ENCODE data around the gene INSC. TPM values are rescaled to one million over a fixed set of nuclear protein-coding genes. Genes with fewer than 3 reads are reported as not detected.

The INSC gene
- total and polyA plus RNA-seq, 7 donors = 1.4 to 5.4 (median 2.9) TPM

DNA sequence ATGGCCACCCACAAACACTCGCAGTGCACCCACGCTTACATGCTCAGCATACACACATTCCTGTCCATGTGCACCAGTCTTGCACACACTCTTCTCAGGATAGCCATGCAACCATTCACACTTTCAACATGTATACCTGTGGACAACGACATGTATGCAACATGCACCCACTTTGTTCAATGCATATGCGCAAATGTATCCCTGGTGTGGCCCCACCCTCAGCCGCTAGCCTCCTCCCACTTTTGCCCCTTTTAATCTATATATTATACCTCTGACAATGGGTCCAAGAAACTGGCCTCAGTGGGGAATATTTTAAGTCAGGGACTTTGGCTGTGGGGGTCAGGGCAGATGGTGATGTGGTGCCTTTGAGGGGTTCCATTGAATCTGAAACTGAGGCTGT lies 963 bp downstream of the INSC start:
- Histone ChIP-seq H3K9me3 (no peaks in the 10 kb centered on the region), H3K27me3 (peaks cover 0 to 23% (median 12%) of the 10 kb centered on the region in 3 donors), H3K27ac (peak overlapping the region in 2 of 4 donors; percentile 35 to 40), H3K4me1 (peaks cover 0 to 9% (median 7%) of the 10 kb centered on the region in 4 donors), H3K4me3 (peak overlapping the region in 3 of 4 donors; percentile 25 to 41 (median 37)), H3K36me3 (no peaks in the 10 kb centered on the region)
- no peak for DNase-seq
- TF ChIP-seq POLR2A (IDR thresholded peaks at IDR 0.05) (no peak), POLR2AphosphoS5 (IDR thresholded peaks at IDR 0.05) (no peak), EP300 (IDR thresholded peaks at IDR 0.05) (no peak)
- TF ChIP-seq, protein P1, sequence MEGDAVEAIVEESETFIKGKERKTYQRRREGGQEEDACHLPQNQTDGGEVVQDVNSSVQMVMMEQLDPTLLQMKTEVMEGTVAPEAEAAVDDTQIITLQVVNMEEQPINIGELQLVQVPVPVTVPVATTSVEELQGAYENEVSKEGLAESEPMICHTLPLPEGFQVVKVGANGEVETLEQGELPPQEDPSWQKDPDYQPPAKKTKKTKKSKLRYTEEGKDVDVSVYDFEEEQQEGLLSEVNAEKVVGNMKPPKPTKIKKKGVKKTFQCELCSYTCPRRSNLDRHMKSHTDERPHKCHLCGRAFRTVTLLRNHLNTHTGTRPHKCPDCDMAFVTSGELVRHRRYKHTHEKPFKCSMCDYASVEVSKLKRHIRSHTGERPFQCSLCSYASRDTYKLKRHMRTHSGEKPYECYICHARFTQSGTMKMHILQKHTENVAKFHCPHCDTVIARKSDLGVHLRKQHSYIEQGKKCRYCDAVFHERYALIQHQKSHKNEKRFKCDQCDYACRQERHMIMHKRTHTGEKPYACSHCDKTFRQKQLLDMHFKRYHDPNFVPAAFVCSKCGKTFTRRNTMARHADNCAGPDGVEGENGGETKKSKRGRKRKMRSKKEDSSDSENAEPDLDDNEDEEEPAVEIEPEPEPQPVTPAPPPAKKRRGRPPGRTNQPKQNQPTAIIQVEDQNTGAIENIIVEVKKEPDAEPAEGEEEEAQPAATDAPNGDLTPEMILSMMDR (IDR thresholded peaks at IDR 0.05) = no peak
- intact Hi-C loops (cut with DNase I) = no loop called here
- 89 to 92% methylated on average over 5 of the region's 5 CpGs for WGBS, 2 donors

DNA sequence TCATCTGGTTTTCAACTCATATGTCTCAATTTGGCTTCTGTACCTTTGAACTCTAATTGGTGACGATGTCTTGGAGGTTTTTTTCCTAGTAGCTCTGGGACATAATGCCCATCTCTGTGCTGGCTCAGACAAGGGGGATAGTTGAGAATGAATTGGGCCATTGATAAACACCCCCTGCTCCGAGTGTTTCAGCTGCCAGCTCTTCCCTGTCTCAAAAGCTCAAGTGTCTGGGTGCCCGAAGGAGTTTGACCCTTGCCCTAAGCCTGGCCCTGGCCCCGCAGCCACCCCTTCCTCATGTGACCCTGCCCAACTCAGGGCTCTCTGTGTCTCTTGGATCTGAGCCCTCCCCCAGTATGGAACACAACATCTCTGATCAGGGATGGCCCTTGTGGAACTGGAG lies 3.0 kb downstream of the INSC start:
- H3K4me3 ChIP-seq = no peak overlapping the region
- peaks cover 0 to 23% (median 12%) of the 10 kb centered on the region in 3 donors for H3K27me3 ChIP-seq
- TF ChIP-seq POLR2AphosphoS5 (IDR thresholded peaks at IDR 0.05) (no peak), POLR2A (IDR thresholded peaks at IDR 0.05) (no peak), EP300 (IDR thresholded peaks at IDR 0.05) (no peak)
- TF ChIP-seq, protein P1 (IDR thresholded peaks at IDR 0.05) = no peak
- intact Hi-C loops (cut with DNase I) = no loop called here
- DNase-seq = no peak
- peaks cover 0 to 9% (median 7%) of the 10 kb centered on the region in 4 donors for H3K4me1 ChIP-seq
- no peaks in the 10 kb centered on the region for H3K36me3 ChIP-seq
- H3K27ac ChIP-seq = peak overlapping the region in 3 of 4 donors; percentile 6 to 33 (median 28)
- WGBS, 2 donors = 75 to 86% methylated on average over 4 of the region's 4 CpGs
- no peaks in the 10 kb centered on the region for H3K9me3 ChIP-seq

DNA sequence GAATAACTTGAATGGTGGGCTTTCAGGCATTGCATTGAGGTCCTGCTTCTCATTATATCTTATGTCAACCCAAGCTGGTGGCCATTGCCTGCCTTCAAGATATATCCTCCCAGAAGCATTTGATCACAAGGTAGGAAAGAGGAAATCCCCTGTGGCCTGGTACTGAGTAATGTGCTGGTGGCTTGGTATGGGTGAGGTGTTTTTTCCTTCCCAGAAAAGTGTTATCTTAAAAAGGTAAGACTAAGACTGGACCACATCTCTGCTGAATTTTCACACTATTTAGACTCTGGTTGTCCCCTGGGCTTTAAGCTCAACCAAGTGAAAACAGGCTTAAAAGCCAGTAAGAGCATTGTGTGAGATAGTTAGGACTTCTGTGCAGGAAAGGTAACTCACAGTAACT lies 3.7 kb downstream of the INSC start:
- intact Hi-C loops (cut with DNase I) = no loop called here
- H3K36me3 ChIP-seq = no peaks in the 10 kb centered on the region
- TF ChIP-seq POLR2AphosphoS5 (IDR thresholded peaks at IDR 0.05) (no peak), POLR2A (IDR thresholded peaks at IDR 0.05) (no peak), EP300 (IDR thresholded peaks at IDR 0.05) (no peak)
- TF ChIP-seq, protein P1 (IDR thresholded peaks at IDR 0.05) = no peak
- no peak for DNase-seq
- H3K4me1 ChIP-seq = peaks cover 0 to 9% (median 7%) of the 10 kb centered on the region in 4 donors
- H3K9me3 ChIP-seq = no peaks in the 10 kb centered on the region
- peak overlapping the region in 1 of 4 donors; percentile 6 for H3K27ac ChIP-seq
- no peak overlapping the region for H3K4me3 ChIP-seq
- peaks cover 0 to 23% (median 12%) of the 10 kb centered on the region in 3 donors for H3K27me3 ChIP-seq

DNA sequence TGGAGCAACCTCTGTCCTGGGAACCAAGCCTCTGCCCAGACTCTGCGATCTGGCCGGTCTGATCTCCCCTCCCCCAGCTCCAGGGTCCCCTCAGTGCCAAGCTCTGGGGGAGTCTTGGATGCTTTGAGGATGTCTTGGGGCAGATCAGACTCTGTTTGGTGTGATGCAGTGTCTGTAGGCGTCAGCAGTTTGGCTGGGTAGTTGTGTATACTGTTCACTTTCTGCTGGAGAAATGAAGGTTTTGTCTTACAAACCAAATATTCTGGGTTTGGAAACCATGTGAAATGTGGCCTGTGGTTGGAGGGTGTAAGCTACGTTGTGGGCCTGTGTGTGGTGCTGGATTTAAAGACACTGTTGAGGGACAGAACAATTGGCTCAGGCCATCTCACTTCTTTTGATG lies 4.6 kb downstream of the INSC start:
- no peak for DNase-seq
- 79 to 86% methylated on average over 4 of the region's 4 CpGs for WGBS, 2 donors
- no peaks in the 10 kb centered on the region for H3K36me3 ChIP-seq

More for the DNA sequence above, 4.6 kb downstream of the INSC start:
- peaks cover 0 to 8% (median 6%) of the 10 kb centered on the region in 4 donors for H3K4me1 ChIP-seq
- H3K27me3 ChIP-seq = peaks cover 0 to 22% (median 12%) of the 10 kb centered on the region in 3 donors
- H3K9me3 ChIP-seq = no peaks in the 10 kb centered on the region
- no peak overlapping the region for H3K4me3 ChIP-seq
- no peak overlapping the region for H3K27ac ChIP-seq
- intact Hi-C loops (cut with DNase I) = no loop called here
- TF ChIP-seq POLR2AphosphoS5 (IDR thresholded peaks at IDR 0.05) (no peak), EP300 (IDR thresholded peaks at IDR 0.05) (no peak), POLR2A (IDR thresholded peaks at IDR 0.05) (no peak)
- TF ChIP-seq, protein P1 (IDR thresholded peaks at IDR 0.05) = no peak

All from sigmoid colon (tissue), 7 donors.